K562 (cell line): ENCODE data around the gene NMT1. TPM values are rescaled to one million over a fixed set of nuclear protein-coding genes. Genes with fewer than 3 reads are reported as not detected.

Experiments
- BRF1 ChIP-seq: IDR thresholded peaks from 3 replicates; pipeline ENCODE4 v1.6.1; 2011; ENCODE audit warnings: borderline replicate concordance, mild to moderate bottlenecking; ENCODE audit not compliant: insufficient read length; ENCODE audit errors: extremely low read depth
- C11orf30 ChIP-seq: fragments of 450-650 bp; IDR thresholded peaks from 2 replicates; pipeline ENCODE4 v1.6.1; 2016; ENCODE audit warnings: low read depth, mild to moderate bottlenecking
- CCAR2 ChIP-seq: fragments of 200-400 bp; formaldehyde crosslinking; IDR thresholded peaks from 2 replicates; pipeline ENCODE4 v1.6.1; 2017; ENCODE audit warnings: mild to moderate bottlenecking, low read depth, low read length
- FOXO4 ChIP-seq: fragments of 450-650 bp; formaldehyde crosslinking; IDR thresholded peaks from 2 replicates; pipeline ENCODE4 v1.4.0; 2020; ENCODE audit warnings: mild to moderate bottlenecking, moderate library complexity
- HNRNPH1 ChIP-seq: fragments of 200-400 bp; formaldehyde crosslinking; optimal IDR thresholded peaks from 2 replicates; pipeline ENCODE3; 2017; ENCODE audit warnings: low read depth, mild to moderate bottlenecking, low read length, moderate library complexity
- JUNB ChIP-seq: fragments of 450-650 bp; formaldehyde crosslinking; conservative IDR thresholded peaks from 2 replicates; pipeline ENCODE4 v1.4.0; 2020; ENCODE audit warnings: mild to moderate bottlenecking
- MLX ChIP-seq, 2 experiments: fragments of 450-650 bp in 1 of 2; sonication (generic) in 1 of 2; formaldehyde crosslinking; conservative IDR thresholded peaks; 2 replicates each; pipeline versions ENCODE4 v1.4.0 to v1.8.1; 2020 to 2022; ENCODE audit warnings: mild to moderate bottlenecking in 1 of 2, missing genetic modification reagents in 1 of 2
- RAD21 ChIP-seq, 2 experiments: fragments of 250-450 bp in 1 of 2; fragments of 450-650 bp in 1 of 2; sonication (Bioruptor Pico) in 1 of 2; formaldehyde crosslinking in 1 of 2; IDR thresholded peaks in 1 of 2; conservative IDR thresholded peaks in 1 of 2; 2 replicates each; pipeline versions ENCODE4 v1.4.0 to v1.8.0; 2020 to 2022; ENCODE audit warnings: mild to moderate bottlenecking in 2 of 2, moderate library complexity in 1 of 2
- TAF9B ChIP-seq: fragments of 450-650 bp; IDR thresholded peaks from 2 replicates; pipeline ENCODE4 v1.6.1; 2018; ENCODE audit warnings: mild to moderate bottlenecking; ENCODE audit not compliant: partially characterized antibody
- TCF15 ChIP-seq: fragments of 250-450 bp; sonication (Bioruptor Pico); IDR thresholded peaks from 2 replicates; pipeline ENCODE4 v1.8.0; 2022; ENCODE audit warnings: moderate library complexity, mild to moderate bottlenecking, inconsistent platforms
- TFAM ChIP-seq: fragments of 250-450 bp; sonication (Bioruptor Pico); conservative IDR thresholded peaks from 2 replicates; pipeline ENCODE4 v1.5.0; 2021; ENCODE audit warnings: mild to moderate bottlenecking, moderate library complexity
- ZBTB1 ChIP-seq: sonication (generic); formaldehyde crosslinking; IDR thresholded peaks from 2 replicates; pipeline ENCODE4 v1.8.1; 2023; ENCODE audit warnings: missing genetic modification reagents, low read depth, mild to moderate bottlenecking, borderline replicate concordance
- ZBTB8A ChIP-seq: fragments of 450-650 bp; IDR thresholded peaks from 2 replicates; pipeline ENCODE4 v1.6.1; 2018; ENCODE audit warnings: mild to moderate bottlenecking, moderate library complexity; ENCODE audit not compliant: partially characterized antibody
- ZNF639 ChIP-seq, 2 experiments: fragments of 200-800 bp in 1 of 2; sonication (Bioruptor generic) in 1 of 2; sonication (generic) in 1 of 2; formaldehyde crosslinking in 1 of 2; IDR thresholded peaks in 1 of 2; conservative IDR thresholded peaks in 1 of 2; 2 replicates each; pipeline versions ENCODE4 v1.5.0 to v1.6.1; 2016 to 2020; ENCODE audit warnings: missing compliant biosample characterization in 1 of 2, missing genetic modification characterization in 1 of 2, missing genetic modification reagents in 1 of 2
- ZNF668 ChIP-seq: fragments of 250-450 bp; sonication (Bioruptor Pico); IDR thresholded peaks from 2 replicates; pipeline ENCODE4 v1.8.0; 2022; ENCODE audit warnings: mild to moderate bottlenecking, inconsistent platforms
- ZSCAN32 ChIP-seq: fragments of 450-650 bp; formaldehyde crosslinking; IDR thresholded peaks from 2 replicates; pipeline ENCODE4 v1.4.0; 2020; ENCODE audit warnings: mild to moderate bottlenecking, moderate library complexity
- polyA plus RNA-seq, 8 experiments: library from polyadenylated mRNA; depleted of rRNA in 4 of 8; stranded (reverse) in 5 of 8; unstranded in 3 of 8; fragments of >200 nt; fragmentation: Nextera tagmentation in 2 of 8; fragmentation: Illumina TruSeq in 1 of 8; extraction: Ambion mirVana in 2 of 8; extraction: Trizol in 1 of 8; gene quantifications; 2 replicates each; pipeline versions ENCODE4 v1.2.1 to v1.2.3, GENCODE V29; 2011 to 2014; ENCODE audit warnings: inconsistent platforms in 1 of 8, missing spikeins in 1 of 8
- total RNA-seq, 7 experiments: library from RNA; depleted of rRNA in 6 of 7; stranded (reverse); fragments of >200 nt in 6 of 7; fragmentation: Illumina TruSeq in 2 of 7; extraction: Trizol in 2 of 7; gene quantifications; 2 replicates each; pipeline versions ENCODE4 v1.2.1 to v1.2.3, GENCODE V29; 2011 to 2021; ENCODE audit warnings: low replicate concordance in 1 of 7

NMT1 gene
- total and polyA plus RNA-seq, 9 of the 15 experiments (the other 6 are each of a cell fraction or from before 2014, with no cell fraction given): 86.7 to 569 (median 213) TPM

GRCh38 chr17:45149037-45149668, 88.0 kb downstream of the NMT1 start (continued):
- no peak for TF ChIP-seq MLX (CRISPR knock-in tag; conservative IDR thresholded peaks at IDR 0.05)
- no peak for TF ChIP-seq BRF1
- TF ChIP-seq FOXO4 (CRISPR knock-in tag): no peak
- no peak for TF ChIP-seq HNRNPH1
- TF ChIP-seq CCAR2: no peak
- no peak for TF ChIP-seq ZBTB8A
- no peak for TF ChIP-seq ZBTB1 (CRISPR knock-in tag)
- no peak for TF ChIP-seq ZSCAN32 (CRISPR knock-in tag)
- TF ChIP-seq TCF15 (CRISPR knock-in tag): no peak
- TF ChIP-seq TAF9B: no peak
- TF ChIP-seq C11orf30: no peak
- no peak for TF ChIP-seq JUNB (CRISPR knock-in tag)
- TF ChIP-seq RAD21 (CRISPR knock-in tag; conservative IDR thresholded peaks at IDR 0.05 in 1 of 2, IDR thresholded peaks at IDR 0.05 in 1 of 2): peak; percentile 49 to 67
- no peak for TF ChIP-seq ZNF668 (CRISPR knock-in tag)
- TF ChIP-seq TFAM (CRISPR knock-in tag): no peak
- TF ChIP-seq ZNF639 (CRISPR knock-in tag; conservative IDR thresholded peaks at IDR 0.05 in 1 of 2, IDR thresholded peaks at IDR 0.05 in 1 of 2): no peak
